ENCODE data around the gene RECQL5. TPM values are rescaled to one million over a fixed set of nuclear protein-coding genes. Genes with fewer than 3 reads are reported as not detected.

RECQL5 gene
- total RNA-seq, 4 donors from 2014 or later = 5.3 to 17.5 (median 7.4) TPM

DNA sequence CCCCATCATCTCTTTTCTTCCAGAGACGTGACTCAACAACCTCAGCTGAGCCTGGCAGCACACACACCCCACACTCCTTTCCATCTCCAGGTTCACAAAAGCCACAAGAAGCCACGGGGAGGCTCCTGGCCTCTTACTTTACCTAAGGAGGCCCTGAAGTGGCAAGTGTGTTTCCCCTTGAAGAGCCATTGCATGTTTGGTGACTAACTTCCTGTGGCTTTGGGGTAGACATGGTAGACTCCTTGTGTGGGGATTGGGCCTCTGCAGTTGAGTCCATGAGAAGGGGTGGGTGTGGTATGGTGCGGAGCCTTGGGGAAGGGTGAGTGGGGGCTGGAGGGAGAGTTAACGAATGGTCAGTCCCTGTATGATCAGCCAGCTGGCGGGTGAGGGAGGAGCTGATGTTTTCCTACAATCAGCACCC, 24.4 kb upstream of the RECQL5 start:
- Histone ChIP-seq H3K9me3 (no peaks in the 10 kb centered on the region), H3K36me3 (no peaks in the 10 kb centered on the region), H3K27me3 (no peaks in the 10 kb centered on the region), H3K4me3 (no peak overlapping the region), H3K4me1 (peaks cover 65 to 74% of the 10 kb centered on the region in 2 donors), H3K27ac (no peak overlapping the region)
- in situ Hi-C loops (cut with MboI; ENCODE audit: low sequenced_read_pairs in 4 of 4) (no loop called here), intact Hi-C loops (cut with DNase I; ENCODE audit: low total_unique reads) (loop anchor here (10.0 kb wide), 1 partner anchor 57 kb away; the partner anchor contains the start of gene SMIM5)
- DNase-seq (no peak), ATAC-seq (no peak)
- TF ChIP-seq, protein P1, sequence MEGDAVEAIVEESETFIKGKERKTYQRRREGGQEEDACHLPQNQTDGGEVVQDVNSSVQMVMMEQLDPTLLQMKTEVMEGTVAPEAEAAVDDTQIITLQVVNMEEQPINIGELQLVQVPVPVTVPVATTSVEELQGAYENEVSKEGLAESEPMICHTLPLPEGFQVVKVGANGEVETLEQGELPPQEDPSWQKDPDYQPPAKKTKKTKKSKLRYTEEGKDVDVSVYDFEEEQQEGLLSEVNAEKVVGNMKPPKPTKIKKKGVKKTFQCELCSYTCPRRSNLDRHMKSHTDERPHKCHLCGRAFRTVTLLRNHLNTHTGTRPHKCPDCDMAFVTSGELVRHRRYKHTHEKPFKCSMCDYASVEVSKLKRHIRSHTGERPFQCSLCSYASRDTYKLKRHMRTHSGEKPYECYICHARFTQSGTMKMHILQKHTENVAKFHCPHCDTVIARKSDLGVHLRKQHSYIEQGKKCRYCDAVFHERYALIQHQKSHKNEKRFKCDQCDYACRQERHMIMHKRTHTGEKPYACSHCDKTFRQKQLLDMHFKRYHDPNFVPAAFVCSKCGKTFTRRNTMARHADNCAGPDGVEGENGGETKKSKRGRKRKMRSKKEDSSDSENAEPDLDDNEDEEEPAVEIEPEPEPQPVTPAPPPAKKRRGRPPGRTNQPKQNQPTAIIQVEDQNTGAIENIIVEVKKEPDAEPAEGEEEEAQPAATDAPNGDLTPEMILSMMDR (IDR thresholded peaks at IDR 0.05 in 4 of 5, conservative IDR thresholded peaks at IDR 0.05 in 1 of 5) = no peak
- TF ChIP-seq POLR2A (IDR thresholded peaks at IDR 0.05) = no peak

DNA sequence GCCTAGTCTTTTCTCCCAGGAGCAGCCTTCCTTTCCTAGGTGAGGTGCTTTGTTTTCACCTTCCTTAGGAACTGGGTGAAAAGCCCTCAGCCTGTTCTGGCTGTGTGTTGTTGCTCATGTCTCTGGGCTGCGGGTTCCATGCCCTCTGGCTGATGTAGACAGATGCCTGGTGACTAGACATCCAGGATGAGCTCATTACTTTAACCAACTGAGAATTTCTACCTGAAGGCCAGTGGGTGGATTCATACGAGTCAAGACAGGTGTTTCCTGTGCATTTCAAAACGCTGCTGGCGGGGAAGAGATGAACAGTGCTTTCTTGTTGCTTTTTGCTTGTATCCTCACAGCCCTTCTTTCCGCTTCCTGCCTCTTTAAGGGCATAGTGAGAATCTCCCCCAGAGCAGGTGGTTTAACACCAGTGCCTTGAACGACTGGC, 22.5 kb upstream of the RECQL5 start:
- intact Hi-C loops (cut with DNase I; ENCODE audit: low total_unique reads) = no loop called here
- Histone ChIP-seq H3K4me1 (peaks cover 67 to 71% of the 10 kb centered on the region in 2 donors), H3K27ac (peak overlapping the region in 2 of 4 donors; percentile 29 to 72), H3K4me3 (no peak overlapping the region), H3K27me3 (no peaks in the 10 kb centered on the region), H3K36me3 (no peaks in the 10 kb centered on the region), H3K9me3 (no peaks in the 10 kb centered on the region)
- DNase-seq (no peak), ATAC-seq (no peak)
- no peak for TF ChIP-seq POLR2A (IDR thresholded peaks at IDR 0.05)
- TF ChIP-seq, protein P1 (IDR thresholded peaks at IDR 0.05 in 4 of 5, conservative IDR thresholded peaks at IDR 0.05 in 1 of 5) = no peak
- in situ Hi-C loops (cut with MboI; ENCODE audit: low sequenced_read_pairs in 4 of 4) = no loop called here

DNA sequence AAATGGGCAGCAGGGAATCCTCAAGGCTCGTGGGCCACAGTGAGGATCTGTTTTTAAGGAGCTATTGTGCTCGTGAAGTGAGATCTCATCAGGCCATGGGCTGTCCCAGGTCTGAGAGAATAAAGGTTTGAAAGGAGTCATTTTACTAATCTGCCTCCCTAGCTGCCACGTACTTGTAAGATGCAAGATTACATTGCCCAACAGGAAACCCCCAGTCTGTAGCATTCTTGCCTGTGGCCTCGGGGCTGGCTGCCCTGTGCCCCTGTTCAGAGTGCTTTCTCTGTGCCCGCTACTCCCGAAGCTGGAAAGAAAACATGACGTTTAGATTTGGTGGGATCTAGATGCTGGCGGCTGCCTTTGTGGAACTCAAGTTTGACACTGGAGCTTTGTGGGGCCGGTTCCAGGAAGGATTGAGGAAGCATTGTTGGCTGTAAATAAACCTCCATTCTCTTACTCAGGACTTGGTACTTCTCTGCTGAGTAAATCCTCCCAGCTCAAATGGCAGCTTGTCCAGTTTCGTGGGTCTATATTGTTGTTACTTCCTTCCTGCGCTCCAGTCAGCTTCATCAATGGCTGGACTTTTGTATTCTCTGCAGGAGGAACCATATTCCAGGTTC, 21.4 kb upstream of the RECQL5 start:
- H3K4me3 ChIP-seq = no peak overlapping the region
- DNase-seq (no peak), ATAC-seq (peak in 1 of 2 donors; percentile 35)
- H3K9me3 ChIP-seq = no peaks in the 10 kb centered on the region
- H3K27ac ChIP-seq = peak overlapping the region; percentile 29 to 72 (median 54)
- no peak for TF ChIP-seq POLR2A (IDR thresholded peaks at IDR 0.05)
- TF ChIP-seq, protein P1 (IDR thresholded peaks at IDR 0.05 in 4 of 5, conservative IDR thresholded peaks at IDR 0.05 in 1 of 5) = no peak
- H3K27me3 ChIP-seq = no peaks in the 10 kb centered on the region
- H3K4me1 ChIP-seq = peaks cover 60 to 66% of the 10 kb centered on the region in 2 donors
- intact Hi-C loops (cut with DNase I; ENCODE audit: low total_unique reads) = no loop called here
- in situ Hi-C loops (cut with MboI; ENCODE audit: low sequenced_read_pairs in 4 of 4) = no loop called here
- H3K36me3 ChIP-seq = no peaks in the 10 kb centered on the region

DNA sequence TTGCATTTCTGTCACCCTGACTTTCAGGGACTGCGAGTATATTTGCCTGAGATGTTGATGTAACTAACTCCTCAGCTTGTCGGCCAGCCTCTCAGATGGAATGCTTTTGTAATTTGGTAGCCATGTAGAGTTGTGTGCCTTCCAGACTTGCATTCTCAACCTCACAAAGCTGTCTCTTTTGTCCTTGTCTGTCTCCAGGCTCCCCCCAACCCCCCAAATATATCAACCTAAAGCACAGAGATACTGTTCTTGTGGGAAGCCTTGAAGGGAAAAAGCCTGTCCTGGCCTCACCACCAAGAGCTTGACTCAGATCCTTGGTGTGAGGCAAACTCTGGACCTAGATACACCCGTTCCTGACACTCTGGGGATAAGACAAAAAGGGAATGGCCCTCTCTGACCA, 18.5 kb upstream of the RECQL5 start:
- H3K27me3 ChIP-seq = no peaks in the 10 kb centered on the region
- no peaks in the 10 kb centered on the region for H3K36me3 ChIP-seq
- H3K27ac ChIP-seq = peak overlapping the region; percentile 30 to 72 (median 52)
- peaks cover 44 to 48% of the 10 kb centered on the region in 2 donors for H3K4me1 ChIP-seq
- ATAC-seq (no peak), DNase-seq (no peak)
- TF ChIP-seq, protein P1 (IDR thresholded peaks at IDR 0.05 in 4 of 5, conservative IDR thresholded peaks at IDR 0.05 in 1 of 5) = no peak
- no peak for TF ChIP-seq POLR2A (IDR thresholded peaks at IDR 0.05)
- in situ Hi-C loops (cut with MboI; ENCODE audit: low sequenced_read_pairs in 4 of 4) = no loop called here
- H3K4me3 ChIP-seq = no peak overlapping the region
- H3K9me3 ChIP-seq = no peaks in the 10 kb centered on the region
- intact Hi-C loops (cut with DNase I; ENCODE audit: low total_unique reads) = no loop called here
